ENCODE measurements around the gene MUC15. TPM values are rescaled to one million over a fixed set of nuclear protein-coding genes. Genes with fewer than 3 reads are reported as not detected.

The MUC15 gene
- total and polyA plus RNA-seq, 2 of the 8 experiments (the other 6 are each of a cell fraction or from before 2014, with no cell fraction given): not detected

DNA sequence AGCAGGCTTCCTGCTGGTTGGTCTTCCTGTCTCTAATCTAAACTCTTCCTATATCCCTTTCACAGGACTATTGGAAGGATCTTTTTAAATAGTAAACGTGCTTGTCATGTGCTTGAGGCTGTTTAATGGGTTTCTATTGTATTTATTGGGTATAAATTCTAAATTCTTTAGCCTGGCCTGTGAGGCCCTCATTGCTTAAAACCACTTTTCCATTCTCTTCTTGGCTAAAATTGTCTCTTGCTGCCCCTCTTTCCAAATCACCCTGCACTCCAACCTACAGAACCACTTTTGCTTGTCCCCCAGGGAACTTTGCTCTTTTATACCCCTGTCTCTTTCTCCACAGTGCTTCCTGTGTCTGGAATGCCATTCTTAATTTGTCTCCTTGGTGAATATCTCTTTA lies 46.4 kb upstream of the MUC15 start:
- no peak for TF ChIP-seq MAX (IDR thresholded peaks at IDR 0.05)
- Histone ChIP-seq H3K23me2 (ENCODE audit: low read depth, low read length) (no peaks in the 10 kb centered on the region; the same call in 1 of the 2 replicates), H3K27ac (ENCODE audit: low read depth, low read length) (no peak overlapping the region), H3K4me1 (replicated peaks in 1 of 4; ENCODE audit: control insufficient read depth in 3 of 4, insufficient read depth in 4 of 4, low read length in 3 of 4) (no peaks in the 10 kb centered on the region), H3K79me2 (ENCODE audit: control insufficient read depth in 1 of 2, insufficient read depth in 2 of 2, low read length in 2 of 2) (no peaks in the 10 kb centered on the region), H2BK15ac (ENCODE audit: low read length) (no peak overlapping the region), H3K27me3 (replicated peaks in 1 of 4; ENCODE audit: control insufficient read depth in 3 of 4, extremely low read depth in 1 of 4, insufficient read depth in 3 of 4, low read length in 3 of 4) (no peaks in the 10 kb centered on the region), H4K20me1 (replicated peaks in 1 of 2; ENCODE audit: control insufficient read depth in 1 of 2, insufficient read depth in 2 of 2, low read length in 2 of 2) (no peaks in the 10 kb centered on the region), H3K4me2 (ENCODE audit: insufficient read depth in 1 of 2, low read depth in 2 of 2, low read length in 2 of 2) (no peak overlapping the region), H2BK12ac (ENCODE audit: low read depth, low read length) (no peak overlapping the region), H4K8ac (ENCODE audit: extremely low read depth, insufficient read depth, low read length) (no peak overlapping the region), H4K91ac (replicated peaks; ENCODE audit: insufficient read length, low read length) (no peak overlapping the region), H3K36me3 (ENCODE audit: control insufficient read depth in 2 of 4, insufficient read depth in 4 of 4, low read length in 3 of 4) (no peaks in the 10 kb centered on the region), H3K18ac (ENCODE audit: extremely low read depth, low read length) (no peak overlapping the region), H2BK5ac (ENCODE audit: low read depth, low read length) (no peak overlapping the region), H2BK20ac (ENCODE audit: low read length) (no peak overlapping the region), H3K4ac (replicated peaks; ENCODE audit: insufficient read length, low read depth, low read length) (no peak overlapping the region), H3K14ac (ENCODE audit: insufficient read length) (no peak overlapping the region), H2AFZ (ENCODE audit: low read length) (peak overlapping the region; percentile 10; the same call in 1 of the 2 replicates), H2AK5ac (ENCODE audit: low read depth, low read length) (no peak overlapping the region), H3K9ac (replicated peaks in 1 of 4; ENCODE audit: extremely low read depth in 1 of 4, low read depth in 3 of 4, low read length in 3 of 4) (no peak overlapping the region), H3K79me1 (ENCODE audit: low read depth, low read length) (no peaks in the 10 kb centered on the region), H4K5ac (ENCODE audit: insufficient read length, low read depth, low read length) (no peak overlapping the region), H3K23ac (ENCODE audit: insufficient read length) (no peak overlapping the region), H3K56ac (replicated peaks; ENCODE audit: insufficient read length, low read depth, low read length) (no peak overlapping the region), H3K4me3 (ENCODE audit: extremely low read depth in 1 of 4, insufficient read depth in 2 of 4, low read depth in 3 of 4, low read length in 4 of 4) (no peak overlapping the region), H3K9me3 (ENCODE audit: insufficient read depth in 2 of 2, low read depth in 1 of 2, low read length in 1 of 2) (no peaks in the 10 kb centered on the region), H2BK120ac (replicated peaks; ENCODE audit: low read depth, low read length) (no peak overlapping the region)
- WGBS, 2 experiments (ENCODE audit: extremely low coverage in 1 of 2, insufficient coverage in 1 of 2, insufficient read length in 1 of 2, insufficient replicate concordance in 2 of 2, low coverage in 1 of 2, low lambda C conversion rate in 2 of 2, missing lambda C conversion rate in 1 of 2): 56% methylated on average over 1 of the region's 1 CpG; no CpG with 5 or more reads in 1 of the 2 experiments
- ChIA-PET CTCF (ENCODE audit: partially characterized antibody) (interaction anchor here (0.5 kb wide), 1 partner anchor 12 kb away, joined by 4 read pairs; no protein-coding TSS in a partner anchor), POLR2A (ENCODE audit: partially characterized antibody) (no interaction called here)
- DNase-seq (ENCODE audit: low read depth in 1 of 2, low spot score in 2 of 2) (no peak), FAIRE-seq (no peak)
